MM.1S (cell line): ENCODE measurements around the gene PYCARD.

Experiments
- DNase-seq: peaks from one replicate; pipeline ENCODE4 v3.0.0-alpha.2; 2015
- H2AFZ ChIP-seq: fragments of 300-600 bp; sonication (generic); 2 replicates; pipeline ENCODE4 v1.6.0; 2016; ENCODE audit warnings: antibody characterized with exemption, low read length
- H3F3A ChIP-seq: fragments of 300-600 bp; sonication (generic); 2 replicates; pipeline ENCODE4 v1.6.1; 2016; ENCODE audit warnings: mild to moderate bottlenecking, antibody characterized with exemption, low read length, moderate library complexity, mixed read lengths; ENCODE audit not compliant: insufficient read depth
- H3K27ac ChIP-seq: fragments of 300-600 bp; sonication (generic); 2 replicates; pipeline ENCODE4 v1.5.1; 2016; ENCODE audit warnings: mild to moderate bottlenecking, low read length
- H3K27me3 ChIP-seq: fragments of 300-600 bp; sonication (generic); replicated peaks from 2 replicates; pipeline ENCODE4 v1.6.0; 2016; ENCODE audit warnings: low read length; ENCODE audit not compliant: insufficient read depth
- H3K36me3 ChIP-seq: fragments of 300-600 bp; sonication (generic); replicated peaks from 2 replicates; pipeline ENCODE4 v1.6.1; 2016; ENCODE audit warnings: mild to moderate bottlenecking, low read length, mixed read lengths; ENCODE audit not compliant: insufficient read depth
- H3K4me1 ChIP-seq: fragments of 300-600 bp; sonication (generic); 2 replicates; pipeline ENCODE4 v1.6.1; 2016; ENCODE audit warnings: low read length, mixed read lengths
- H3K4me2 ChIP-seq: fragments of 300-600 bp; sonication (generic); 2 replicates; pipeline ENCODE4 v1.6.0; 2016; ENCODE audit warnings: low read depth, low read length
- H3K4me3 ChIP-seq: fragments of 300-600 bp; sonication (generic); 2 replicates; pipeline ENCODE4 v1.5.1; 2016; ENCODE audit warnings: low read length, mixed read lengths
- H3K79me2 ChIP-seq: fragments of 300-600 bp; sonication (generic); 2 replicates; pipeline ENCODE4 v1.6.1; 2016; ENCODE audit warnings: mixed run types, low read length, mixed read lengths
- H3K9ac ChIP-seq: fragments of 300-600 bp; sonication (generic); 2 replicates; pipeline ENCODE4 v1.6.1; 2016; ENCODE audit warnings: low read length, mixed read lengths
- H3K9me2 ChIP-seq: fragments of 300-600 bp; sonication (generic); replicated peaks from 2 replicates; pipeline ENCODE4 v1.6.1; 2016; ENCODE audit warnings: mild to moderate bottlenecking, low read length, mixed read lengths; ENCODE audit not compliant: insufficient read depth
- H3K9me3 ChIP-seq: fragments of 300-600 bp; sonication (generic); replicated peaks from 2 replicates; pipeline ENCODE4 v1.6.1; 2016; ENCODE audit warnings: mild to moderate bottlenecking, low read length, mixed read lengths; ENCODE audit not compliant: insufficient read depth
- H4K20me1 ChIP-seq: fragments of 300-600 bp; sonication (generic); 2 replicates; pipeline ENCODE4 v1.6.1; 2016; ENCODE audit warnings: mild to moderate bottlenecking, low read length, moderate library complexity, mixed read lengths; ENCODE audit not compliant: insufficient read depth
- EZH2 ChIP-seq: fragments of 300-600 bp; sonication (generic); optimal IDR thresholded peaks from 2 replicates; pipeline ENCODE3; 2017; ENCODE audit warnings: low read depth, mild to moderate bottlenecking, antibody characterized with exemption, low read length, mixed read lengths
- EZH2phosphoT487 ChIP-seq: fragments of 300-600 bp; sonication (generic); IDR thresholded peaks from 2 replicates; pipeline ENCODE4 v1.6.1; 2018; ENCODE audit warnings: antibody characterized with exemption, low read length
- TF ChIP-seq, protein P1 (sequence below): fragments of 300-600 bp; sonication (generic); IDR thresholded peaks from 2 replicates; pipeline ENCODE4 v1.5.1; 2016; ENCODE audit warnings: antibody characterized with exemption, low read length, mixed read lengths

Gene PYCARD

GRCh38 chr16:31228206-31228605 is 25.6 kb upstream of the PYCARD start:
- TF ChIP-seq, protein P1, sequence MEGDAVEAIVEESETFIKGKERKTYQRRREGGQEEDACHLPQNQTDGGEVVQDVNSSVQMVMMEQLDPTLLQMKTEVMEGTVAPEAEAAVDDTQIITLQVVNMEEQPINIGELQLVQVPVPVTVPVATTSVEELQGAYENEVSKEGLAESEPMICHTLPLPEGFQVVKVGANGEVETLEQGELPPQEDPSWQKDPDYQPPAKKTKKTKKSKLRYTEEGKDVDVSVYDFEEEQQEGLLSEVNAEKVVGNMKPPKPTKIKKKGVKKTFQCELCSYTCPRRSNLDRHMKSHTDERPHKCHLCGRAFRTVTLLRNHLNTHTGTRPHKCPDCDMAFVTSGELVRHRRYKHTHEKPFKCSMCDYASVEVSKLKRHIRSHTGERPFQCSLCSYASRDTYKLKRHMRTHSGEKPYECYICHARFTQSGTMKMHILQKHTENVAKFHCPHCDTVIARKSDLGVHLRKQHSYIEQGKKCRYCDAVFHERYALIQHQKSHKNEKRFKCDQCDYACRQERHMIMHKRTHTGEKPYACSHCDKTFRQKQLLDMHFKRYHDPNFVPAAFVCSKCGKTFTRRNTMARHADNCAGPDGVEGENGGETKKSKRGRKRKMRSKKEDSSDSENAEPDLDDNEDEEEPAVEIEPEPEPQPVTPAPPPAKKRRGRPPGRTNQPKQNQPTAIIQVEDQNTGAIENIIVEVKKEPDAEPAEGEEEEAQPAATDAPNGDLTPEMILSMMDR = no peak
- no peak for TF ChIP-seq EZH2
- TF ChIP-seq EZH2phosphoT487 = no peak
- H3K9me3 ChIP-seq = no peaks in the 10 kb centered on the region
- no peaks in the 10 kb centered on the region for H3K9me2 ChIP-seq
- no peaks in the 10 kb centered on the region for H3K79me2 ChIP-seq
- no peaks in the 10 kb centered on the region for H4K20me1 ChIP-seq
- H2AFZ ChIP-seq = no peak overlapping the region
- H3K4me1 ChIP-seq = no peaks in the 10 kb centered on the region
- H3K27me3 ChIP-seq = peaks cover 17% of the 10 kb centered on the region
- no peak overlapping the region for H3K4me3 ChIP-seq
- no peaks in the 10 kb centered on the region for H3K36me3 ChIP-seq
- no peak overlapping the region for H3K4me2 ChIP-seq
- no peak overlapping the region for H3K9ac ChIP-seq
- no peaks in the 10 kb centered on the region for H3F3A ChIP-seq
- H3K27ac ChIP-seq = no peak overlapping the region
- no peak for DNase-seq

DNA sequence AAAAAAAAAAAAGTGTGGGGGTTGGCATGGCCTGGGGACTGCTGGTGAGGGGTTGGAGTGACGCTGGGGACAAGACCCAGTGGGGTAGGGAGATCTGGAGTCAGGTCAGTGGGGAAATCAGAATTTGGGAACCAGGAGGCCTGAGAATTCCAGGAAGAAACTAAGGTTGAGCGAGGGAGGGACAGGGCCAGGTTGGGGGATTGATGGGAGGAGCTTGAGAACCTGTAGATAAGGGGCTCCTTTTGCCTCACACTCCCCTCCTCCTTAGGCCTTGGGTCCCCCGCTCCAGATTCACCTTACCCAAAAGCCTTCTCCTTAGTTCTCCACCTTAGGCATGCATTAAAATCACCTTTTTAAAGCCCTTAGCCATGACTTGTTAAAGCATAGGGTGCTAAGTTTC is 22.6 kb upstream of the PYCARD start:
- no peak overlapping the region for H3K9ac ChIP-seq
- H3F3A ChIP-seq = no peaks in the 10 kb centered on the region
- H3K27me3 ChIP-seq = peaks cover 26% of the 10 kb centered on the region
- TF ChIP-seq EZH2 (no peak), EZH2phosphoT487 (no peak)
- TF ChIP-seq, protein P1 = no peak
- H3K4me3 ChIP-seq = no peak overlapping the region
- no peaks in the 10 kb centered on the region for H3K9me3 ChIP-seq
- H3K27ac ChIP-seq = no peak overlapping the region
- no peaks in the 10 kb centered on the region for H3K9me2 ChIP-seq
- H2AFZ ChIP-seq = no peak overlapping the region
- no peaks in the 10 kb centered on the region for H3K79me2 ChIP-seq
- H3K4me1 ChIP-seq = no peaks in the 10 kb centered on the region
- no peak overlapping the region for H3K4me2 ChIP-seq
- no peaks in the 10 kb centered on the region for H4K20me1 ChIP-seq
- no peaks in the 10 kb centered on the region for H3K36me3 ChIP-seq
- DNase-seq = no peak

DNA sequence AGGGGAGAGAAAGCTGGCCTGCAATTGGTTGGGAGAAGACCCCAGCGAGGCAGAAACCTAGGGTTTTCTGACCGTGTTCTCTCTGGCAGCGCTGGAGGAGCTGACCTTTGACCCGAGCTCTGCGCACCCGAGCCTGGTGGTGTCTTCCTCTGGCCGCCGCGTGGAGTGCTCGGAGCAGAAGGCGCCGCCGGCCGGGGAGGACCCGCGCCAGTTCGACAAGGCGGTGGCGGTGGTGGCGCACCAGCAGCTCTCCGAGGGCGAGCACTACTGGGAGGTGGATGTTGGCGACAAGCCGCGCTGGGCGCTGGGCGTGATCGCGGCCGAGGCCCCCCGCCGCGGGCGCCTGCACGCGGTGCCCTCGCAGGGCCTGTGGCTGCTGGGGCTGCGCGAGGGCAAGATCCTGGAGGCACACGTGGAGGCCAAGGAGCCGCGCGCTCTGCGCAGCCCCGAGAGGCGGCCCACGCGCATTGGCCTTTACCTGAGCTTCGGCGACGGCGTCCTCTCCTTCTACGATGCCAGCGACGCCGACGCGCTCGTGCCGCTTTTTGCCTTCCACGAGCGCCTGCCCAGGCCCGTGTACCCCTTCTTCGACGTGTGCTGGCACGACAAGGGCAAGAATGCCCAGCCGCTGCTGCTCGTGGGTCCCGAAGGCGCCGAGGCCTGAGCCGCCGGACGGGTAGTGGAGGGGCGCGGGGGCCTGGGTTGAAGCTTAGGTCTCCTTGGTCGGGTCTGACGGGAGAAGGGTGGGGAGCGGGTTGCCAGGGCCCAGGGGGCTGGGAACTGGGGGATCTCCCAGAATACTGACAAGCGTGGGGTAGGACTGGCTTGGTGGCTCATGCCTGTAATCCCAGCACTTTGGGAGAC is 21.8 kb upstream of the PYCARD start:
- H3K4me1 ChIP-seq = no peaks in the 10 kb centered on the region
- TF ChIP-seq, protein P1 = no peak

More for the DNA sequence above, 21.8 kb upstream of the PYCARD start:
- no peaks in the 10 kb centered on the region for H3K9me2 ChIP-seq
- no peaks in the 10 kb centered on the region for H3F3A ChIP-seq
- no peaks in the 10 kb centered on the region for H3K79me2 ChIP-seq
- no peak overlapping the region for H2AFZ ChIP-seq
- no peak overlapping the region for H3K4me2 ChIP-seq
- no peaks in the 10 kb centered on the region for H3K9me3 ChIP-seq
- H4K20me1 ChIP-seq = no peaks in the 10 kb centered on the region
- no peak for DNase-seq
- H3K9ac ChIP-seq = no peak overlapping the region
- peaks cover 22% of the 10 kb centered on the region for H3K27me3 ChIP-seq
- no peak overlapping the region for H3K27ac ChIP-seq
- H3K4me3 ChIP-seq = no peak overlapping the region
- H3K36me3 ChIP-seq = no peaks in the 10 kb centered on the region
